ENCODE data around the gene PTRHD1.

The PTRHD1 gene

DNA sequence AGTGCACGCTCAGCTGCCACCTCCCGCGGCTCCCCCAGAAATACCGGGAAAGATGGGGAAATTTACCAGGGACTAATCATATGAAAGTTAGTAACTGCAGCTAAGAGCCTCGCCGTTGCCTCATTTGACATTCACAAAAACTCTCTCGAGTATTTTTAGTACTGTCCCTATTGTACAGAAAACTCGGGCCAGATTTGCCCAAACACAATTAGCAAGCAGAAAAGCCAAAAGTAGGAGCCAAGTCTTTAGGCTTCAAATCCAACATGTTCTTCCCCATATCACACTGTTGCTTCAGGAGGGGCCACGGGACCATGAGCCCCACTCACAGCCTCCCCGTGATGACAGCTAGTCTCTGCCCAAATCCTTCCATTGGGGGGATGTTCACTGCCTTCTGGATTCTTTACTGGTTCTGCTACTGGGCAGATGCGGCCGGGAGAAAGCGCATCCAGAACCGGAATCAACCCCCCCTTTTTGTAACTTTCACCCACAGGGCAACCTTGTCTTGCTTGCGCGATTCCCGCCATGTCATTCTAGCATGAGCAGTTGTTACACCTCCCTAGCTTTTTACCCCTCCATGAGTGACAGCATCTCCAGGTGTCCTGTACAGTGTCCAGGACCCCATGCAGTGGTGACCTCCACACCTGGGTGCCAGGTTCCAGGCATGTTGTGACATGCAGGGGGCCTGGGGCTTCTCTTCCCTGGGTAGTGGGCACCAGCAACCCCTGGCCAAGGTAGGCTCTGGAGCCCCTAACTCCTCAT lies 35.2 kb upstream of the PTRHD1 start:
- DNase-seq (ENCODE audit: low read depth) = no peak

DNA sequence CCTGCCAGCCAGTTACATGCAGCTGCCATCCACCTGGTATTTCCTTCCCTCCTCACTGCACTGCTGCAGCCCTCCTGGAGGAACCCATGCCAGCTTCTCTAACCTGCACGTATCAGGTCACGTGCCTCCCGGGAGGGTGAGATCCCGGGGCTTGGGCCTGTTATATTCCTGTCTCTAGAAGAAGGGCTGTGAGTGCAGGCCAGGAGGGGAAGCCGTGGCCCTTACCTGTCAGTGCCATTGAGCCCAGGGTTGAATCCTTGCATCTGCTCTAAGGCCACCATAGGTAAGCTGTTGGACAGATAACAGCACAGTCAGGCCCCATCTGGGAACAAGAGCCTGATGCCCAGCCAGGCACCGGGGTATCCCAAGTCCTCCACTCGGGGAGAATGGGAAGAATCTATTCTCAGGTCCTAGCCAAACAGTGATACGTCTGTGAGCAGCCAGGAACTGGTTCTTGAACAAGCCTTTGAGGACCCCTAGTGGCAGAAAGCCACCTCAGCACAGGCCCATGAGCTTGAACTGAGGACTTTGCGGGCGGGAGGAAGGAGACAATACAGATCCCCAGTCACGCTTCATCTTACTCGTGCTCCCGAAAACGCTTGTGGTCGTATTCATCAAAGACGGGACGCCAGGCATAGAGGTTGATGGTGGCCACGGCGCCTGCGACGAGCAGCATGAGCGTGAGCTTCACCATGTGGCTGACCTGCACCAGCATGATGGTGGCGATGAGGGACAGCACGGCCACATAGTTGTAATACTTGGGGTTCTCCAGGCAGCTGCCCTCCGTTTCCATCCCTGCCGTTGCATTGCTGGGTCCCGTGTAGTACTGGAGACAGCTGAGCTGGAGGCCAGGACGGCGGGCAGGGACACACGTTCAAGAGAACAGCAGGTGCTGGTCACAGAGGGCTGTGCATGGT lies 34.4 kb upstream of the PTRHD1 start:
- H3K4me3 ChIP-seq (ENCODE audit: low read length) = no peak overlapping the region
- DNase-seq (ENCODE audit: low read depth) = peak; percentile 86
- TF ChIP-seq, protein P1, sequence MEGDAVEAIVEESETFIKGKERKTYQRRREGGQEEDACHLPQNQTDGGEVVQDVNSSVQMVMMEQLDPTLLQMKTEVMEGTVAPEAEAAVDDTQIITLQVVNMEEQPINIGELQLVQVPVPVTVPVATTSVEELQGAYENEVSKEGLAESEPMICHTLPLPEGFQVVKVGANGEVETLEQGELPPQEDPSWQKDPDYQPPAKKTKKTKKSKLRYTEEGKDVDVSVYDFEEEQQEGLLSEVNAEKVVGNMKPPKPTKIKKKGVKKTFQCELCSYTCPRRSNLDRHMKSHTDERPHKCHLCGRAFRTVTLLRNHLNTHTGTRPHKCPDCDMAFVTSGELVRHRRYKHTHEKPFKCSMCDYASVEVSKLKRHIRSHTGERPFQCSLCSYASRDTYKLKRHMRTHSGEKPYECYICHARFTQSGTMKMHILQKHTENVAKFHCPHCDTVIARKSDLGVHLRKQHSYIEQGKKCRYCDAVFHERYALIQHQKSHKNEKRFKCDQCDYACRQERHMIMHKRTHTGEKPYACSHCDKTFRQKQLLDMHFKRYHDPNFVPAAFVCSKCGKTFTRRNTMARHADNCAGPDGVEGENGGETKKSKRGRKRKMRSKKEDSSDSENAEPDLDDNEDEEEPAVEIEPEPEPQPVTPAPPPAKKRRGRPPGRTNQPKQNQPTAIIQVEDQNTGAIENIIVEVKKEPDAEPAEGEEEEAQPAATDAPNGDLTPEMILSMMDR (conservative IDR thresholded peaks at IDR 0.05; ENCODE audit: low read length) = peak; percentile 98

More for the DNA sequence above, 35.2 kb upstream of the PTRHD1 start:
- TF ChIP-seq, protein P1 (conservative IDR thresholded peaks at IDR 0.05; ENCODE audit: low read length) = no peak
- H3K4me3 ChIP-seq (ENCODE audit: low read length) = no peak overlapping the region

DNA sequence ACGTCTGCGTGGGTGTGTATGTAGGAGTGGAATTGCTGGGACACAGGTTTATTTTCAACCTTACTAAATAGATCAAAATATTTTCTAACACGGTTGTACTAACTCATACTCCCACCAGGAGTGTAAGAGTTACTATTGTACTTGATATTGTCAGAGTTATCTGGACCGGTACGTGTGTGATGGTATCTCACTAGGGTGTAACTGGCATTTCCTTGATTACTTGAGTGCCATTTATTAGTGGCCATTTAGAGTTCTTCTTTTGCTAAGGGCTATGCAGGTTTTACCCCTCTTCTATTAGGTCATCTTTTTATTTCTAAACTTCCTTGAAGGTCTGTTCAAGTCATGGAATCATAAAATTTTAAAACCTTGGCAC lies 33.6 kb upstream of the PTRHD1 start:
- TF ChIP-seq, protein P1 (conservative IDR thresholded peaks at IDR 0.05; ENCODE audit: low read length) = no peak
- no peak overlapping the region for H3K4me3 ChIP-seq (ENCODE audit: low read length)
- DNase-seq (ENCODE audit: low read depth) = no peak

- H3K4me3 ChIP-seq (ENCODE audit: low read length) = no peak overlapping the region
- DNase-seq (ENCODE audit: low read depth) = no peak
- TF ChIP-seq, protein P1 (conservative IDR thresholded peaks at IDR 0.05; ENCODE audit: low read length) = no peak
These were observed 32.9 kb upstream of the PTRHD1 start for GRCh38 chr2:24825883-24826772.

DNA sequence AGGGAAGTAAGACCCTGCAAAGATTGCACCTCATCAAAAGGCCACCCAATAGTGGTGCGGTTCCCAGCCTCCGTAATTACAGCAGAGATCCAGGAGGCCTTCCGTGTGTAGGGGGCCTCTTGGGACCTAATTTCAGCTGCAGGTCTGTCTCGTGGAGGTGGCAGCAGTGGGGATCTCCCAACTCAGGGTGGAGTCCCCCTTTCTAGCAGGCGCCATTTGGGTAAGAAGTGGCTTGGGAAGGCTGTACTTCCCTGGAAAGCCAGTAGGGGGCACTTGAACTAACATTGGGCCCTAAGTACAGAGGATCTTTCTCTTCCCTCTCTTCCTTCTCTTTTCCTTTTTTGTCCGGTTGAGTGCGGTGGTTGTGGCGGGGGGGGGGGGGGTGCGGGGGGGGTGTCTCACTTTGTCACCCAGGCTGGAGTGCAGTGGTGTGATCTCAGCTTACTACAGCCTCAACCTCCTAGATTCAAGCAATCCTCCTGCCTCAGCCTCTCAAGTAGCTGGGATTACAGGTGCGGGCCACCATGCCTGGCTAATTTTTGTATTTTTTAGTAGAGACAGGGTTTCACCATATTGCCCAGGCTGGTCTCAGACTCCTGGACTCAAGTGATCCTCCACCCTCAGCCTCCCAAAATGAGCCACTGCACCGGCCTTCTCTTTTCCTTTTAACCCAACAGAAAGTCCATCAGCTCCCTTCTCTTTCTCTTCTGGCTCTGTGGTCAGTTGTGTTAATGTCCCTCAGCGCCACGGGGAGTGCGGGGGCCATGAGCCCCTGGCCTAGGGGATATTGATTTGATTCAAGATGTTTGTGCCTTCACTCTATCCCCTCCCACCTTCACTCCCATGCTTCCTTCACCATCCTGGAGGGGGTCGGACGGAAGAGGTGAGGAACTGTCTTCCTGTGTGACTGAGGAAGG lies 32.0 kb upstream of the PTRHD1 start:
- TF ChIP-seq, protein P1 (conservative IDR thresholded peaks at IDR 0.05; ENCODE audit: low read length) = peak; percentile 50
- H3K4me3 ChIP-seq (ENCODE audit: low read length) = no peak overlapping the region
- DNase-seq (ENCODE audit: low read depth) = no peak

DNA sequence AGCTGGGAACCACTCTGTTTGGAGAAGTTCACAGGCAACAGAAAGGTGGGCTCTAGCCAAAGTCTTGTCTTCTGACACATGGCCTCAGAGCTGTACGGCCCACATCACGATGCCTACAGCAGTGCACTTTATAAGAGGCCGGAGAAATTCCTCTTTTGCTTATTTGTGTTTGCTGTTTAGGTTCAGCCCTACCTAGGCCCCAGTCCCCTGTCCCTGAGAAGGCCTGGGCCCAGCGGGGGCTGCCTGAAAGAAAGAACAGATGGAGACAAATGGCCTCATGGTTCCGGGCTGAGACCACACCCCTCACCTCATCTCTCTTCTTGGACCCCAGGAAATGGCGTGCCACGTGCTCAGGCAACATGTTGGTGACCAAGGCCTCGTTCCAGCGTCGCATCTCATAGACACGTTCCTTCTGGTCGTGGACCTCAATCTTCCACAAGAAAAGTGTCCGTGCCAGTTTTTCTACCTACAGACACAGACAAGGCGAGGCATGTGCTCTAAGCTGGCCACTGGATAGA lies 30.9 kb upstream of the PTRHD1 start:
- TF ChIP-seq, protein P1 (conservative IDR thresholded peaks at IDR 0.05; ENCODE audit: low read length) = no peak
- H3K4me3 ChIP-seq (ENCODE audit: low read length) = no peak overlapping the region
- no peak for DNase-seq (ENCODE audit: low read depth)
